ENCODE results near the gene SGPL1.
A peak's percentile ranks its signal among the peaks of the same experiment; 100 is the strongest.
"Not testable (repeated sequence)": the region's sequence is repeated elsewhere in the genome, so short reads cannot be mapped to it uniquely, and the experiment has no call there.

SGPL1 gene, protein sequence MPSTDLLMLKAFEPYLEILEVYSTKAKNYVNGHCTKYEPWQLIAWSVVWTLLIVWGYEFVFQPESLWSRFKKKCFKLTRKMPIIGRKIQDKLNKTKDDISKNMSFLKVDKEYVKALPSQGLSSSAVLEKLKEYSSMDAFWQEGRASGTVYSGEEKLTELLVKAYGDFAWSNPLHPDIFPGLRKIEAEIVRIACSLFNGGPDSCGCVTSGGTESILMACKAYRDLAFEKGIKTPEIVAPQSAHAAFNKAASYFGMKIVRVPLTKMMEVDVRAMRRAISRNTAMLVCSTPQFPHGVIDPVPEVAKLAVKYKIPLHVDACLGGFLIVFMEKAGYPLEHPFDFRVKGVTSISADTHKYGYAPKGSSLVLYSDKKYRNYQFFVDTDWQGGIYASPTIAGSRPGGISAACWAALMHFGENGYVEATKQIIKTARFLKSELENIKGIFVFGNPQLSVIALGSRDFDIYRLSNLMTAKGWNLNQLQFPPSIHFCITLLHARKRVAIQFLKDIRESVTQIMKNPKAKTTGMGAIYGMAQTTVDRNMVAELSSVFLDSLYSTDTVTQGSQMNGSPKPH

DNA sequence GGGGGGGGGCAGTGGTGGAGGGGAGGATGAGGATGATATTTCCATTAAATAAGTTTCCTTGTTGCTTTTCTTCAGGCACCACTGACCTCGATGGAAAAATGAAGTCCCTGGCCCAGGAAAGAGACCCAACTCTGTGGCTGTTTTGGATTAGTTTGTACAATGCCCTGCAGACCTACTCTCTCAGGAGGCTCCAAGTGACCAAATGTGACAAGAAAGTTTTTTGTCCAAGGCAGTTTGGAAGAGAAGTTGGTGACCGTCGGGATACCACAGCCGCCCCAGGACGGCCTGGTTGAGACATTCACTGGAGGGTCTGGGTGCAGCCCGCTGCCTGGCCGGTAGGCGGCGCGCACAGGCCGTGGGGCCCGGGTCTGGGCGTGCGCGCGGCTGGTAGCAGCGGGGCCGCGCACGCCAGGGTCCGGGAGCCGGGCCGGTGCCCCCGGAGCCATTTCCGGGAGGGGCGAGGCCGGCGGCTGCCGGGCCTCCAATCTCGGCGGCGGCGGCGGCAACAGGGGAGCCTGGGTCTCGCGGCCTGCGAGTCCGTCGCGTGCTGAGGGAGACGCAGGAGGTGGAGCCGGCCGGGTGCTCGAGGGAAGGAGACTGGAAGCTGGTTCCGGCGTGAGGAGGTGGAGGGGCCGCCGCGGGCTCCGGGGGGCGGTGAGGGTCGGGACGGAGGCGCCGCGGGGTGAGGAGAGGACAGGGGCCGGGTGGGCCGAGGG is at the start of gene SGPL1:
TSS of gene SGPL1 (plus strand) at position 445 of the 716 bp plus-strand sequence. CDS start 906 bp downstream, outside the sequence.
- intact Hi-C loops (cut with DNase I) = loop anchor here (5.0 kb wide), 1 partner anchor 67 kb away; no protein-coding TSS in a partner anchor
- DNase-seq = peak; percentile 68 to 93 (median 84)

DNA sequence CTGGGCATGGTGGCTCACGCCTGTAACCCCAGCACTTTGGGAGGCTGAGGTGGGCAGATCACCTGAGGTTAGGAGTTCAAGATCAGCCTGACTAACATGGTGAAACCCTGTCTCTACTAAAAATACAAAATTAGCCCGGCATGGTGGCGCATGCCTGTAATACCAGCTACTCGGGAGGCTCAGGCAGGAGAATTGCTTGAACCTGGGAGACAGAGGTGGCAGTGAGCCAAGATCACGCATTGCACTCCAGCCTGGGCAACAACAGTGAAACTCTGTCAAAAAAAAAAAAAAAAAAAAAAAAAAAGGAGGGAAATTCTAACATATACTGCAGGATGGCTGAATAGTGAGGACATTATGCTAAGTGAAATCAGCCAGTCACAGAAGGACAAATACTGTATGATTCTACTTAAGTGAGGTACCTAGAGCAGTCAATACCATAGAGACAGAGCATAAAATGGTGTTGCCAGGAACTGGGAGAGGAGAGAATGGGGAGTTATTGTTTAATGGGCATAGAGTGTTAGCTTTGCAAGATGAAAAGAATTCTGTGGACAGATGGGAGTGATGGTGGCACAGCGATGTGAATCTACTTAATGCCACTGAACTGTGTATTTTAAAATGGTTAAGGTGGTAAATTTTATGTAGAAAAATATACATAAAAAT is 47.6 kb upstream of the SGPL1 start:
- intact Hi-C loops (cut with DNase I) = not testable (repeated sequence)

DNA sequence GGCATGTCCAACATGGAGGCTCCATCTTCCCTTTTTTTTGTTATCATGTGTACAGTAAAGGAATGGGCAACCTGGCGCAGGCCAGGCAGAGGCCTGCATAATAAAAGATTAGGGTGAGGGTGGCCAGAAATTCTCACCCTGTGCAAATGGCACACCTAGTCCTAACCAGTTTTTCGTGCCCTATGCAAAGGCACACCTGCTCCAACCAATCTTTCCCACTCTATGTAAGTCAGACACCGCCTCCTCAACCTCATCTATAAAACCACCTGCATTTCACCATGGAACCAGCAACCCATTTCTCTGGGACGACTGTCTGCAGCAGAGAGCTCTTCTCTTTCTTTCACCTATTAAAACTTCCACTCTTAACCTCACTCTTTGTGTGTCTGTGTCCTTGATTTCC is 46.6 kb upstream of the SGPL1 start:
- intact Hi-C loops (cut with DNase I) = no loop called here
- DNase-seq = peak in 5 of 42 donors; percentile 0 to 22 (median 2)

More for the DNA sequence above, 47.6 kb upstream of the SGPL1 start:
- DNase-seq = peak in 6 of 42 donors; percentile 8 to 43 (median 10)

DNA sequence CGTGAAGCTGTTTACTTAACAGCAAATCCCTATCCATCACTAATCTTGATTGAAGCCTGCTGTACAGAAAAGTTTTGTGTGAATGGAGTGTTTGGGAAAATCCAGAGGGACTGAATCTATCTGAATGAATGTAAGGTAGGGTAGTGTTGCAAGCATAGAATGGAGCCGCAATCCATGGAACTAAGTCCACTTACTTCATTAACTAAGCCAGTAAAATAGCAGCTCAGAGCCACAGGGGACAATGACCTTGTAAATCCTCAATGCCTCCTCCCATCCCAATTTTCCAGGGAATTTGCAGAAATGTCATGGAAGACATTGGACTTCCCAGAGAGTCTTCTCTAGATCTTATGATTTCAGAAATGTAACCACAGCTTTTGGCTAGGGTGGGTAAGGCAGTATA is 45.7 kb upstream of the SGPL1 start:
- DNase-seq = no peak
- intact Hi-C loops (cut with DNase I) = no loop called here

DNA sequence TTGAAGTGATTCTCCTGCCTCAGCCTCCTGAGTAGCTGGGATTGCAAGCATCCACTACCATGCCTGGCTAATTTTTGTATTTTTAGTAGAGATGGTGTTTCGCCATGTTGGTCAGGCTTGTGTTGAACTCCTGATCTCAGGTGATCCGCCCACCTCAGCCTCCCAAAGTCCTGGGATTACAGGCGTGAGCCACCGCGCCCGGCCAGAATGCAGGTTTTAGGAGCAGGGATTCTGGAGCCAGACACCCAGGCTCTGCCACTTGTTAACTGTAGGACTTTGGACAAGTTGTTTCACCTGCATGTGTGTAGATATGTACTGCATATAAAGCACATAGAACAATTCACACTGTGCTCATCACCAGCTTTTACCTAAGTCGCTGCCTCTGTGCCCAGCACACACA is 45.2 kb upstream of the SGPL1 start:
- intact Hi-C loops (cut with DNase I) = not testable (repeated sequence)
- DNase-seq = peak in 6 of 42 donors; percentile 0 to 37 (median 2)

DNA sequence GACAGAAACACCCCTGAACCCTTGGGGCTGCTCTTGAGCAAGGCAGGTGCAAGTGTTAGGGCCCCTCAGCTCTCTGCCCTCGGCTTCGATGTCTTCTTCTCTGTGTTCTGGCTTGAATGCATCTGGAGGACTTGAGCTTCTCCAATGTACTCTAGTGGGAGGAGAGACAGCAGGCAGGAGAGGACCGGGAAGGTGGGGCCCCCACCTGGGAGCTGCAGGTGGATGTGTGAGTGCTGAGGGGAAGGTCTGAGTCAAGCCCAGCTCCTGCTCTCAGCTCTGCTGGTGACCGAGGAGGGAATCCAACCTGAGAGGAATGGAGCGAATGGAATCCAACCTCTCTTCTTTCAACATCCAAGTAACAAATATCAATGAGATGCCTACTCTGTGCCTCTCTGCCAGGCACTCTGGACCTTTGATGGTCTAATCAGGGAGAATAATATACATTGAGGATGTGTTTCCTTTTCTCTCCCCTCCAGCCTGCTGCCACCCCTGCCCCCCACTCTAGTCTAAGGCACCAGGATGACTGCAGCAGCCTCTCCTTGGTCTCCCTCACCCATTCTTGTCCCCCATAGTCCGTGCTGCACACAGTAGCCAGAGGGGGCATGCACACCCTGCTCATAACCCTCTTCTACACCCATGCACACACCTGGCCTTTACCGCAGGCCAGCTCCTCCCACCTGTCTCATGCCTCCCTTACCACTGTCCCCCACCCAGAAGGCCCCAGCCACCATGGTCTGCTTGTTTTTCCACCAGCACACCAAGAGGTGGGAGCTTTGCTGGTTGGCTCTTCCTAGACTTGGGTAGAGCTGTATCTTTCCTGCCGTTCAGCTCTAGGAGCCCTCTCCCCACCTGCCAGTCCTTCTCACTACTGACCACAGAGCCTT is 44.2 kb upstream of the SGPL1 start:
- peak in 7 of 42 donors; percentile 3 to 21 (median 4) for DNase-seq
- intact Hi-C loops (cut with DNase I) = no loop called here

DNA sequence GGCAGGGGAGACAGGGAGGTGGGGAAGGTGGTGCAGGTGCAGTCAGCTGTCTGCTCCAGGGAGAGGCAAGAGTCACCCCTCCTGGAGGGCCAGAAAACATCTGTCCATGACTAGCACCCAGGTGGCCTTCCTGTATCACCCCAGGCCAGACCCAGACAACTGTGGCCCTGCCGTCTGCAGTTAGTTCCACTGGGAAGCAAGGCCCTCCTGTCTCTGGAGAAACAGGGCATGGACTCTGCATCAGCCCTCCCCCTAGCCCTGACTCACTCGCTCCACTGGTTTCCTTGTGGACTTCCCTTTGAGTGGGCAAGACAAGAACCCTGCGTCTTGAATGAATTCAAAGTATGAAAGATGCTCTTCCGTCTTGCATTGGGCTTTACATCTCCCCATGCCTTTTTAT is 43.1 kb upstream of the SGPL1 start:
- peak in 8 of 42 donors; percentile 2 to 19 (median 4) for DNase-seq
- intact Hi-C loops (cut with DNase I) = no loop called here

DNA sequence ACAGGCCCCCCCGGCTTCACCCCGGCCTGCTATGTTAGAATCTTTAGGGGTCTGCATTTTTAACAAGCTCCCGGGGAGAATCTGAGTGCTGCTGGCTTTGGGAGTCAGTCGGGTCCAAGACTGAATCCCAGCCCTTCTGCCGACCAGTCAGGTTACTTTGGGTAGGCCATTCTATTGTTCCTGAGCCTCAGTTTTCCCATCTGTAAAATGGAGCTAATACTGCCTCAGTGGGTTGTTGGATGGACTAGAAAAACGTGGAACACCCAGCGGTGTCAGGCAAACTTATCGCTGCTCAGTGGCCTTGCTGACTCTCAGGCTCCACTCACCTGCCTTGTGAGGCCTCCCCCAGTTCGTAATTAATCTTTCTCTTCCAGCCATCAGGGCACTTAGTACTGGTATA is 42.3 kb upstream of the SGPL1 start:
- intact Hi-C loops (cut with DNase I) = no loop called here
- peak in 6 of 42 donors; percentile 0 to 11 (median 2) for DNase-seq

DNA sequence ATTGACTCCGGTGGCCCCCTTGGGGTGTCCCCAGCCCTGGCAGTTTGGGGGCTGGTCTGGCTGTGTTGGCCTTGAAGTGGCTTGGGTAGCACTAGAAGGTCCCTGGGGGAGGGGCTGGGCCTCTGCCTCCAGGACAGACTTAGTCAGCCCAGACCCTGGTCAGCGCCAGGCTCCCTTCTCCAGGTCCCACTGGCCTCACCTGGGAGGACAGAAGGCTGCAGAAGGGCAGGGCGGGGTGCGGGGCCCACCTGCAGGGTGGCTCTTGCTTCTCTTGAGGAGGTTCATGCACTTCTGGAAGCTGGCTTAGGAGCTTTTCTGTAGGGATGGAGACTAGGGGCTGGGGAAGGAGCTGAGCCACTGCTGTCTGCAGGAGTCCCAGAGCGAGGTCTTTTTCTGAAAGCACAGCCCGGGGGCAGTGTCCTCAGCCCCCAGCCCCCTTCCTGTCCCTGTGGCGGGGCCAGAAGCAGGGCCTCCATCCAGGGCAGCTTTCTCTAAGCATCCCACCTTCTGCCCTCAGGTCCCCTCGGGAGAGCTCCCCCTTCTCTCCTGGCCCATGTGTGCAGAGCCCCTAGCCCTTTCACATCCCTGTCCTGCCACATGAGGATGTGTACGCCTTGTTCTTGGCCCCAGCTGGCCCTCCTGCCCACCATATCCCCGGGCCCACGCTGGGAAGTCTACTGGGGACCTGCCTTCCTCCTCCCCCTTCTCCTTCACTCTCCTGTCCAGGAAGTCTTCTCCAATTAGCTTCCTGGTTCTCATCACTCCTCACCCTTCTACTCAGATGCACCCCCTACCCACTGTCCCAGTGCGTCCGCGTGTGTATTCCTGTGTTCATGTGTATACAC is 41.6 kb upstream of the SGPL1 start:
- intact Hi-C loops (cut with DNase I) = no loop called here
- DNase-seq = peak in 8 of 42 donors; percentile 1 to 21 (median 6)

DNA sequence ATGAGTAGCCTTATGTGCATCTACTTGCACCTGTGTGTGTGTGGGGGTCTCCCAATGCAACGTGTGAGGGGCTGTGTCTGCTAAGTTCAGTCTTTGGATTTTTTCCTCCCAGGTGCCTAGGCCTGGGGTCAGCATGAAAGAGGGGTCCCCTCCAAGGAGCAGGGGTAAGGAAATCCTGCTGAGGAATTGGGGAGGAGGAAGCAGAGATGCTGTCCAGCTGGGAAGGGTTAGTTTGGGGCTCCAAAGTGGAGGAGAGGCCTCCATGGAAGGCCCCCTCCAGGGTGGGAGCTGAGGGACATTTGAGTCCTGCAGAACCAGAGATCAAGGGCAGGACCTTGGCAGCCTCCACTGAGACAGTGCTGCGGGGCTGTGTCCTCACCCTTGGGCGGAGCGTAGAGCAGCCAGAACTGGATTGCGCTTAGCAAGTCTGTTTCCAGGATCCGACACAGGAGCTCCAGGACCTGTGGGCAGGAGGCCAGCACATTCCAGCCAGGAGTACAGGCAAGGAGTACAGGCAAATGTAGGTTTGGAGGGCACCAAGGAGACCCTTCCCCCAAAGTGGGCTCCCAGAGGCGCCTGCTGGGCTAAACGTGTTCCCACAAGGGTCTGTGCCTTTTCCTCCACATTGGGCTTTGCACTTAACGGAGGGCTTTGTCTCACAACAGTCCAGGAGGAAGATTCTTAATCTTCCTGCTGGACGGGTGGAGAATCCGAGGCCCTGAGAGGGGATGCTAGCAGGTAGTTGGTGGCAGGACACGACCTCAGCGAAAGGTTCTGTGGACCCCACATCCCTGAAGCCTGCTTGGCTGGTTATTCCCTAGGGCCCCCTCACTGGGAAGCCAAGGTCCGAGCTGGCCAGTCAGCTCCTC is 40.7 kb upstream of the SGPL1 start:
- intact Hi-C loops (cut with DNase I) = no loop called here
- DNase-seq = peak in 10 of 42 donors; percentile 2 to 38 (median 12)

DNA sequence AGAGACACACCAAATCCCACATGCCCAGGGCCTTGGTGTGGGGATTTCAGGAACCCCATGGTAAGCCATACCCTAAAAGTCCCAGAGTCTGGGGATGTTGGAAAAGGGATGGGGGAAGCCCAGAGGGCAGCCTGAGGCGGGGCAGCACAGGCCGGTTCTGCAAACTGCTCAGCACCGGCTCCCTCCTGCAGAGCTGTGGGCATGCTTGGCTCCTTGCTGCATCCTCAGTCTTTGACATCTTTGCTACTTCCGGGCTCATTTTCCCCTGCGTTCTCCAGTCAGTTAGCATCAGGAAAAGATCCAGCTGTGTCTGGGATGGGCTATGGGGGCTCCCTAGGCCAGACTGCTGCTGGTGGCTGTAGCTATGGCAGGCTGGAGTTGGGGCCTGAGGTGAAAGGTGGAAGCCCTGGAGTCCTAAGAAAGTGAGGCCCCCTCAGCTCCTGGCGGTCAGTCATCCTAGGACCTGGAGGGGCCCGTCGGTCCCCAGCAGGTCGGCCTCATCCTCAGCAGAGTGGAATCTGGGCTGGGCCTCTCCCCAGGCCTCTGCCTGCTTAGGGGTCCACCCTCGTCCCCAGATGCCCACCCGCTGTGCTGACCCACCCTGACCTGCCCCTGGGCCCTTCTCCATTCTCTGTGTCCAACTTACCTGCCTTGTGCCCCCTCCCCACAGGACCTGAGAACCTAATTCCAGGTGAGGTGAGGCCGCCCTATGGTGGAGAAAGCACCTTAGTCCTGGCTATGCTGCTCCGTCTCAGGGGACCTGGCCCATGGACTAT is 39.9 kb upstream of the SGPL1 start:
- intact Hi-C loops (cut with DNase I) = no loop called here
- peak in 8 of 42 donors; percentile 1 to 24 (median 12) for DNase-seq

DNA sequence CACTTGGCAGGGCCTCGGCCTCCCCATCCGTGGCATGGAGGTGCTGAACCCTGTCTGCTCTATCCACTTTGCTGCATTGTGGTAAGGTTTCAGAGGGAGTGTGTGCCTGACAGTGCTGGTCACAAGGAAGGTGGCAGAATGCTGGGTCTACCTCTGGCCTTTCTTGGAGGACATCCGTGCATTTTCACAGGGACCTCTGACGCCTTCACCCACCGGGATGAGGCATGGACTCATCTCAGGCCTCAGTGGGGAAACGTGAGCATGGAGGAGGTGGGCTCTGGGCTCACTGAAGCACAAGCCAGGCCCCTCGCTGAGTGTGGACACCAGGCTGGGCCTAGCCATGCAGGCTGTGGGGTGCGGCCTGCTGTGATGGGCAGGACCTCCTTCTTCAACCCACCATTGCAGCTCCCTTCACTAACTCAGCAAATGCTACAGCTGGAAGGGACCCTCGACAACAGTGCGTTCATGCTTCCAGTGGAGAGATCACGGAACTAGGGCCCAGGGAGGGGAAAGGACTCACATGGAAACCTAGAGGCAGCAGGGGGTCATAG is 39.2 kb upstream of the SGPL1 start:
- intact Hi-C loops (cut with DNase I) = no loop called here
- DNase-seq = peak in 8 of 42 donors; percentile 0 to 22 (median 6)

DNA sequence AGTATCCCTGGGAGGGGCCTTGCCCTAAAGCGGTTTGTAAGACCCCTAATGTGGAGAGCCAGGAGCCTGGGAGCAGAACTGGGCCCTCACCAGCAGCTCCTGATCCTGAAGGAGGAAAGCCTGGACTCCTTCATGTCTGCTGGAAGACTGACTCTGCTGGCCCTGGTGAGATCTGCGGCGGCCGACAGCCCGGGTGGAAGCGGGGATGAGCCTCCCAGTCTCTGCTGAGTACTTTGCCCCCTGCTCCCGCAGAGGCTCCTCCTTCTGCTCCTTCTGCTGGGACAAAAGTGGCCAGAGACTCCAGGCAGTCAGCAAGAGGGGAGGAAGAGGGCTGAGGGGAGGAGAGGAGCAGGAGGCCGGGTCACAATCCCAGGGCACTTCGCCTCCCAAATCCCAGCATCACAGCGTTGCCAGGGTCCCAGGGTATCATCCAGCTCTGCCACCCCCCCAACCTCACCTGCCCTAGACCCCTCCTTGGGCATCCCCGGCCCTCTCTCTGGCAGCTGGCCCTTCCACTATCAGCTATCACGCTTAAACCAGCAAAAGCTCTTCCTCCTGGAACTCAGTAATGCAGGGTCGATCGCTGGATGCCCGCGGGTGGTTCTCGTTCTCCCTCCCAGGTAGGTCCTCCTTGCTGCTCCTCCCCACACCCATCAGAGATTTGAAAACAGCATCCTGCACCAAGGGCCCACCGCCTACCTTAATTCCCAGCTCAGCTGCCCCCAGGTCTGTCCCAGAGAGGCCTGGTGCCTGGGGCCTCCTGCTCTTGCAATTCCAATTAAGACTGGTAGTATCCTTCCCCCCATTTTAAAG is 38.5 kb upstream of the SGPL1 start:
- DNase-seq = peak in 9 of 42 donors; percentile 3 to 37 (median 9)
- intact Hi-C loops (cut with DNase I) = no loop called here

DNA sequence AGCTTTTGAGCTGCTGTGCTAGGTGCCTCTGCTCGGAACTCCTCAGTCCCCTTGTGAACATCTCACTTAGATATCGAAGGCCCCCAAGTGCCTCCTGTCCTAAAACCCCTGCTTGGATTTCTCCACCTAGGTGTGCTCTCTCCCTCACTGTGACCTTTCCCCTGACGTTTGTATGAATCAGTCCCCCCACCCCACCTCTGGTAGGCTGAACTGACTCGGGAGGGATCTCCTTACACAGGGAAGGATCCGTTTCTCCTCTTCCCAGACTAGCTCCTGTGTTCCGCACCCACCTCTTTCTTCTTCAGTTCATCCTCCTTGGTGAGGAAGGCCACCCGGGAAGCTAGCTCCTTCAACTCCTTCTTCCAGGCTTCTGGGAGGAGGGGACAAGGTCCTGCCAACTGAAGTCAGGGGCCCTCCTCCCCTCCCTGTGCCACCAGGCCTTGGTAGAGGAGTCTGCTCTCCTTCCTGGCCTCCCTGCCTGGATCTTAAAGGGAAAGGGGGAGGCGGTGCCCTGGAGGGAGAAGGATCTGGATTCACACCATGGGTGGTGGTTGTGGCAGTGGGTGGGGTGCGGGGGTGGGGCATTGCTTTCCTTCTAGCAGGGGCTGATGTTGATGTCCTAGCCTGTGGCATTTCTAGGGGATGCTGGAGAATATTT is 37.4 kb upstream of the SGPL1 start:
- peak in 6 of 42 donors; percentile 2 to 25 (median 12) for DNase-seq
- intact Hi-C loops (cut with DNase I) = no loop called here
